Mucosa of stomach (tissue), 1 donor: ENCODE measurements around the gene CKAP2L.

Experiments
- H3K27me3 ChIP-seq: one replicate; pipeline ENCODE4 v1.7.0; 2013; ENCODE audit warnings: mild to moderate bottlenecking, low read length; ENCODE audit not compliant: control insufficient read depth, insufficient read depth
- H3K36me3 ChIP-seq: one replicate; pipeline ENCODE4 v1.7.0; 2013; ENCODE audit warnings: low read length; ENCODE audit not compliant: control insufficient read depth, insufficient read depth
- H3K4me1 ChIP-seq: one replicate; pipeline ENCODE4 v1.7.0; 2013; ENCODE audit warnings: mild to moderate bottlenecking, low read length; ENCODE audit not compliant: control insufficient read depth, insufficient read depth
- H3K4me3 ChIP-seq: one replicate; pipeline ENCODE4 v1.7.0; 2013; ENCODE audit warnings: low read length
- H3K9ac ChIP-seq: one replicate; pipeline ENCODE4 v1.7.0; 2013; ENCODE audit warnings: mild to moderate bottlenecking, low read length, moderate library complexity
- H3K9me3 ChIP-seq: one replicate; pipeline ENCODE4 v1.7.0; 2013; ENCODE audit warnings: mild to moderate bottlenecking, low read length, moderate library complexity; ENCODE audit not compliant: control insufficient read depth
- donor health status: Pancreatic carcinoma.

The CKAP2L gene

GRCh38 chr2:112772322-112772721 lies 7.9 kb upstream of the CKAP2L start:
- H3K27me3 ChIP-seq = no peaks in the 10 kb centered on the region
- no peaks in the 10 kb centered on the region for H3K36me3 ChIP-seq
- no peaks in the 10 kb centered on the region for H3K4me1 ChIP-seq
- H3K4me3 ChIP-seq = no peak overlapping the region
- no peak overlapping the region for H3K9ac ChIP-seq
- H3K9me3 ChIP-seq = no peaks in the 10 kb centered on the region

- no peaks in the 10 kb centered on the region for H3K9me3 ChIP-seq
- peaks cover 5% of the 10 kb centered on the region for H3K4me1 ChIP-seq
- H3K27me3 ChIP-seq = no peaks in the 10 kb centered on the region
- H3K9ac ChIP-seq = no peak overlapping the region
- H3K4me3 ChIP-seq = no peak overlapping the region
- no peaks in the 10 kb centered on the region for H3K36me3 ChIP-seq
Measured at GRCh38 chr2:112768432-112768831, 4.0 kb upstream of the CKAP2L start.

- no peak overlapping the region for H3K9ac ChIP-seq
- no peaks in the 10 kb centered on the region for H3K9me3 ChIP-seq
- H3K4me1 ChIP-seq = peaks cover 5% of the 10 kb centered on the region
- no peaks in the 10 kb centered on the region for H3K36me3 ChIP-seq
- H3K4me3 ChIP-seq = no peak overlapping the region
- no peaks in the 10 kb centered on the region for H3K27me3 ChIP-seq
Measured at GRCh38 chr2:112767693-112768330, 3.4 kb upstream of the CKAP2L start.

- Histone ChIP-seq H3K36me3 (no peaks in the 10 kb centered on the region), H3K4me3 (no peak overlapping the region), H3K9ac (no peak overlapping the region), H3K27me3 (no peaks in the 10 kb centered on the region), H3K4me1 (peaks cover 5% of the 10 kb centered on the region), H3K9me3 (no peaks in the 10 kb centered on the region)
Measured at GRCh38 chr2:112765251-112765650, 842 bp upstream of the CKAP2L start.

- H3K36me3 ChIP-seq = no peaks in the 10 kb centered on the region
- no peak overlapping the region for H3K4me3 ChIP-seq
- peaks cover 5% of the 10 kb centered on the region for H3K4me1 ChIP-seq
- H3K9ac ChIP-seq = no peak overlapping the region
- no peaks in the 10 kb centered on the region for H3K9me3 ChIP-seq
- H3K27me3 ChIP-seq = no peaks in the 10 kb centered on the region
Measured at GRCh38 chr2:112762276-112762675, 2.1 kb downstream of the CKAP2L start.

GRCh38 chr2:112760149-112760548 lies 4.3 kb downstream of the CKAP2L start:
- no peaks in the 10 kb centered on the region for H3K36me3 ChIP-seq
- H3K27me3 ChIP-seq = no peaks in the 10 kb centered on the region
- H3K4me3 ChIP-seq = no peak overlapping the region
- no peak overlapping the region for H3K9ac ChIP-seq
- no peaks in the 10 kb centered on the region for H3K9me3 ChIP-seq
- H3K4me1 ChIP-seq = peaks cover 5% of the 10 kb centered on the region

GRCh38 chr2:112758711-112759110 lies 5.7 kb downstream of the CKAP2L start:
- Histone ChIP-seq H3K4me3 (no peak overlapping the region), H3K4me1 (peaks cover under 1% of the 10 kb centered on the region), H3K36me3 (no peaks in the 10 kb centered on the region), H3K9ac (no peak overlapping the region), H3K27me3 (no peaks in the 10 kb centered on the region), H3K9me3 (no peaks in the 10 kb centered on the region)

GRCh38 chr2:112757265-112757664 lies 7.1 kb downstream of the CKAP2L start:
- Histone ChIP-seq H3K4me3 (no peak overlapping the region), H3K36me3 (no peaks in the 10 kb centered on the region), H3K9me3 (no peaks in the 10 kb centered on the region), H3K4me1 (no peaks in the 10 kb centered on the region), H3K9ac (no peak overlapping the region), H3K27me3 (no peaks in the 10 kb centered on the region)

- no peaks in the 10 kb centered on the region for H3K9me3 ChIP-seq
- H3K4me1 ChIP-seq = peaks cover under 1% of the 10 kb centered on the region
- H3K36me3 ChIP-seq = no peaks in the 10 kb centered on the region
- no peak overlapping the region for H3K9ac ChIP-seq
- H3K4me3 ChIP-seq = no peak overlapping the region
- no peaks in the 10 kb centered on the region for H3K27me3 ChIP-seq
Measured at GRCh38 chr2:112756207-112756606, 8.2 kb downstream of the CKAP2L start.

- H3K4me1 ChIP-seq = peaks cover 3% of the 10 kb centered on the region
- no peak overlapping the region for H3K4me3 ChIP-seq
- H3K9me3 ChIP-seq = no peaks in the 10 kb centered on the region
- no peaks in the 10 kb centered on the region for H3K27me3 ChIP-seq
- H3K9ac ChIP-seq = no peak overlapping the region
- H3K36me3 ChIP-seq = no peaks in the 10 kb centered on the region
Measured at GRCh38 chr2:112755444-112755843, 9.0 kb downstream of the CKAP2L start.

GRCh38 chr2:112754564-112754963 lies 9.8 kb downstream of the CKAP2L start:
- H3K9ac ChIP-seq = no peak overlapping the region
- H3K9me3 ChIP-seq = no peaks in the 10 kb centered on the region
- H3K27me3 ChIP-seq = no peaks in the 10 kb centered on the region

GRCh38 chr2:112752667-112753066 lies 11.7 kb downstream of the CKAP2L start:
- H3K4me1 ChIP-seq = peaks cover 3% of the 10 kb centered on the region
- H3K27me3 ChIP-seq = no peaks in the 10 kb centered on the region
- no peaks in the 10 kb centered on the region for H3K36me3 ChIP-seq

More at GRCh38 chr2:112754564-112754963, 9.8 kb downstream of the CKAP2L start:
- peaks cover 3% of the 10 kb centered on the region for H3K4me1 ChIP-seq
- H3K4me3 ChIP-seq = no peak overlapping the region
- H3K36me3 ChIP-seq = no peaks in the 10 kb centered on the region

More at GRCh38 chr2:112752667-112753066, 11.7 kb downstream of the CKAP2L start:
- H3K4me3 ChIP-seq = no peak overlapping the region
- no peak overlapping the region for H3K9ac ChIP-seq
- H3K9me3 ChIP-seq = no peaks in the 10 kb centered on the region
